ENCODE data around the gene GNPDA2.

GNPDA2 gene

DNA sequence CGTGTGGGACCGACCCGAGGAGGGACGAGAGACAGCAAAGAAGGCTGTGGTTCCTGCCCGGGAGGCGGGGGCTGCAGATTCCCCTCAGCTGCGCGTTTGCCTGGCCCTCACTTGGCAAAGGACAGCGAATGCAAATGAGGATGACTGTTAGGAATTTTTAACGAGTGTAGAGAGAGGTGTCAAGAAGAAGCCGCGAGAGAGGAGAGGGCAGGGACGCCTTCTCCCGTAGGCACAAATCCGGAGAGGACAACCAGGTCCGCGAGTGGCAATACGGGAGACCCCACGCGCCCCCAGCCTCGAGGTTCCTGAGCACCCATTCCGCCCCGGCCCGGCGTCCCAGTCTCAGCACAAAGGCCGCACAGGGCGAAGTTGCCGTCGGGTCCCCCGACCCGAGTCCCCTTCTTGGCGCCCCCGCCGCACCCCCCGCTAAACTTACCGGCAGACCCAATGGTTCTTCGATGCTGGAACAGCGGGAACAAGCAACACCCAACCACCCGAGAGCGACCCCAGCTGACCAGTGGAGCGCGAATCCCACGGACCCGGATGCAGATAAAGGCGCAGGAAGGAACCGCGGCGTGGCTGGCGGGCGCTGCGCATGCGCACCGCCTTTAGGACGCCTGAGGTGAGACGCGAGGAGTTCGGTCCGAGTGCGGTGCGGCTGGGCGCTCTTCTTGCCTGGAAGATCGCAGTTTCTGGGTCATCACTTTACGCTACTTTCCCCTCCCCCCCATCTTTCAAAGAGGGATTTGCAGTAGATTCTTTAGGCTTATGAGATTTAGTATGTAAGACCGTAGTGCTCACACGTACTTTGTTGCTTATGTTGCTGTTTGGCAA, at the start of gene GNPDA2:
Gene GNPDA2 (minus strand): TSS at position 519 of the 834 bp plus-strand sequence. CDS start 4,349 bp downstream, outside the sequence.
- peak; percentile 34; the same call in 1 of the 2 replicates for TF ChIP-seq ZFX (IDR thresholded peaks at IDR 0.05)
- TF ChIP-seq, protein P1, sequence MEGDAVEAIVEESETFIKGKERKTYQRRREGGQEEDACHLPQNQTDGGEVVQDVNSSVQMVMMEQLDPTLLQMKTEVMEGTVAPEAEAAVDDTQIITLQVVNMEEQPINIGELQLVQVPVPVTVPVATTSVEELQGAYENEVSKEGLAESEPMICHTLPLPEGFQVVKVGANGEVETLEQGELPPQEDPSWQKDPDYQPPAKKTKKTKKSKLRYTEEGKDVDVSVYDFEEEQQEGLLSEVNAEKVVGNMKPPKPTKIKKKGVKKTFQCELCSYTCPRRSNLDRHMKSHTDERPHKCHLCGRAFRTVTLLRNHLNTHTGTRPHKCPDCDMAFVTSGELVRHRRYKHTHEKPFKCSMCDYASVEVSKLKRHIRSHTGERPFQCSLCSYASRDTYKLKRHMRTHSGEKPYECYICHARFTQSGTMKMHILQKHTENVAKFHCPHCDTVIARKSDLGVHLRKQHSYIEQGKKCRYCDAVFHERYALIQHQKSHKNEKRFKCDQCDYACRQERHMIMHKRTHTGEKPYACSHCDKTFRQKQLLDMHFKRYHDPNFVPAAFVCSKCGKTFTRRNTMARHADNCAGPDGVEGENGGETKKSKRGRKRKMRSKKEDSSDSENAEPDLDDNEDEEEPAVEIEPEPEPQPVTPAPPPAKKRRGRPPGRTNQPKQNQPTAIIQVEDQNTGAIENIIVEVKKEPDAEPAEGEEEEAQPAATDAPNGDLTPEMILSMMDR (conservative IDR thresholded peaks at IDR 0.05), result peak; percentile 15; the same call in 1 of the 2 replicates
- peak within 1 kb of the TSS; percentile 84 for H3K27ac ChIP-seq

DNA sequence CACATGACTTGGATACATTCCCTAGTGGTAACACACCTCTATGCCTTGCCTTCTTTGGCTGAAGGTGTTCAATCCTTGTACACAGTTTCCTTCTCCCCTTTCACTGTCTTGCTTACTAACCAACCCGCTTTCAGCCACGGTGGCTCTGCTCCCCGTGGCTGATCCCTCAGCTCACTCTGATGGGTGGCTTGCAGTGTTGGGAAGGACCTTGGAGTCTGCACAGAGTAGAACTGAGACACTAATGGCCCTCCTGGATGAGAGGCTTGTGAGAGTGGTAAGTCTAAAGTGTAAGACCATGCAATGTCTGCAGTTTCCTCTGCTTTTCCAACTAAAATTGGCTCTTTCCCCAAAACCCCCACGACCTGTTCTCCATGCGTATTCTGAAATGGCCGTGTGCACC, 46.0 kb upstream of the GNPDA2 start:
- peak overlapping the region; percentile 23; the same call in 1 of the 2 replicates for H3K27ac ChIP-seq
- no peak for TF ChIP-seq ZFX (IDR thresholded peaks at IDR 0.05)
- TF ChIP-seq, protein P1 (conservative IDR thresholded peaks at IDR 0.05), result no peak

DNA sequence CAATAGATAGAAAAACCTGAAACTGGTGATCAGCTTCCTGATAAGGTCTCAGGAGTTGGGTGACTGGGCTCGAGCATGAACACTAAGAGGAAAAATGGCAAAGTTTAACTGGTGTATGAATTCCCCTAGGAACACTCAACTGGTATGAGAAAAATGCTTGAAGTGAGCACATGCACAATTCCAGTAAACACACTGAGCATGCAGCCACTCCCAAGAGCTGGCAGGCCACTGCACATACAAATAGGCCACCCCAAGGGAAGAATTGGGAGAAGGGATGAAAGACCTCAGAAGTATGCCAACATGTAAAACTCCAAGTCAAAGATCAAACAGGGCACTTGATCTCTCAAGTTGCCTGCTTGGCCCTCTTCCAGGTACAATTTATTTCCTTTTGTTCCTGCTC, 45.4 kb upstream of the GNPDA2 start:
- TF ChIP-seq, protein P1 (conservative IDR thresholded peaks at IDR 0.05), result no peak
- TF ChIP-seq ZFX (IDR thresholded peaks at IDR 0.05), result no peak
- no peak overlapping the region for H3K27ac ChIP-seq

DNA sequence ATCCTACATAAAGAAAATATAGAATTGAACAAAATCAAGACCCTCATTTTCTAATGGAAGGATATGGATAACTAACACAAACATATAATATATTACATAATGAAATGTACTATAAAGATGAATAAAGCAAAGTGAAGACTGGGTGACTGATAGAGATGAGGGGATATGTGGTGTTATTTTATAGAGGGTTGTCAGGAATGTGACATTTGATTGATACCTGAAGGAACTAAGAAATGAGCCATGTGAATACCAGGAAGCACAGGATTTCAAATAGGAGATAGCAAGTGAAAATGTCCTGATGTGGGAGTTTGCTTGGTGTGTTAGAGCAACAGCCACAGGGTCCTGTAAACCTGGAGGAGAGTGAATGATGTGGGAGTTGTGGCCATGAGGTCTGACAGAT, 40.1 kb upstream of the GNPDA2 start:
- H3K27ac ChIP-seq, result no peak overlapping the region
- TF ChIP-seq, protein P1 (conservative IDR thresholded peaks at IDR 0.05), result no peak
- no peak for TF ChIP-seq ZFX (IDR thresholded peaks at IDR 0.05)

DNA sequence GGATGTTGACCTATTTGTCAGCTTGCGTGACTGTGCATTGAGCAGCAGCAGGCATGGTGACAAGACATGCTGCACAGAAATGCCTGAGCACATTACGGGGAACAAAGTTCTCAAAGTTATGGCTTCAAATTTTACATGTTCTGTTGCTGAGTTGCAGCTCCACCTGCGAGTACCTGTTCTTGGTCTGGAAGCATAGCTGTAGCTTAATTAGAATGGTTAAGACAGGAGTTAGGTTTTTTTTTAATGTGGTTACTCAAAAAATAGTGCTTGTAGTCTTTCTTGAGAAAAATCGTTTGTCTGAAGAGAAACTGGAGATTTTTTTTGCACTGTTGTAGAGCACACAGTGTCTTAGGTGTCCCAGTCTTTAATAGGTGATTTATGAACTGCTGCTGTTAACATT, 38.8 kb upstream of the GNPDA2 start:
- no peak overlapping the region for H3K27ac ChIP-seq

DNA sequence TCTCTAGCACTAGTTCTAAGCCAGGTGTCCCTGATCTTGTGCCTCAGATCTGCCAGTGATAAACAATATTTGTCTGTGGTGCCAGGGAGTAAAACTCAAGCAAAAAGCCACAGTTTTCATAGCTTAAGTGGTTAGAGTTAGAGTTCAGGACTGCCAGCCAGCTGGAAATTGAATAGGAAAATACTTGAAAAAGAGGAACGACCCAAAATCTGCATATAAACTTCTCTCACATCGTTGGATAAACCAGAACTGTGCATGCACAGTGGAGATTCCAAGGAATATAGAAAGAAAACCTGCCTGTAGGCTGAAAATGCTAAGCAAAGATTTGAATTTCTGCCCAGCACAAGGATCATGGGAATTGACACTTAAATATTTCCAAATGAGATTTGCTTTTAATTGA, 35.0 kb upstream of the GNPDA2 start:
- H3K27ac ChIP-seq, result no peak overlapping the region
- TF ChIP-seq ZFX (IDR thresholded peaks at IDR 0.05), result no peak
- TF ChIP-seq, protein P1 (conservative IDR thresholded peaks at IDR 0.05), result no peak

More for the DNA sequence above, 38.8 kb upstream of the GNPDA2 start:
- no peak for TF ChIP-seq ZFX (IDR thresholded peaks at IDR 0.05)
- TF ChIP-seq, protein P1 (conservative IDR thresholded peaks at IDR 0.05), result no peak

DNA sequence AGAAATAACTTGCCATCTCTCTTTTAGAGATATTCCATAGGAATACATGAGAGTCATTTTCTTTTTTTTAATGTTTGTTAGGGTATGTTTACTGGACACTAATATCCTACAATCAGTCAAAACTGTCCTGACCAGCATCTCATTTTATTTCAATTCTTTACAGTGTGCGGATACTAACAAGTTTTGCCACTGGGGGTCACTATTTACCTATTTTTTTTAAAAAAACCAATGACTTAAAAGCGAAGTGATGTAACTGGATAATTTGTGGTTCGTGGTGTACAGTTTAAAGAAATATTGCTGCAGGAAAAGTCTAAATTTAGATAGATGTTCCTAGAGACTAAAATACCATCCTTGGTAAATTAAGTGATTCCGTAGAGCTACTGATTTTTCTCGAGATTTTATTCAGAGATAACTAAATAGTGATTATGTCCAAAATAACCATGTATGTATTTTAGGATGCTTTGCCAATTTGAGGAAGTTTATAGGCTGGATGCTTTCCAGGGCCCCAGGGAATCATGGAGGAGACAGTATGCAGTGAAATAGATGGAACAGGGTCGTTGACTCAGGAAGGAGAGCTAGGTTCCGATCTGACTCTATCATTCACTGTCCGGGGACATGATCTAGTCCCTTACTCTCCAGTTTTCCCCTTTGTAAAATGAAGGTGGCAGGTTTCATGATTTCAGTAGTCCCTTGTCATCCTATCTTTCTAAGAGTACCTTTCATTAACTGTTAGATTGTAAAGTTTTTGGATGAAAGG, 34.0 kb upstream of the GNPDA2 start:
- TF ChIP-seq ZFX (IDR thresholded peaks at IDR 0.05), result no peak
- TF ChIP-seq, protein P1 (conservative IDR thresholded peaks at IDR 0.05), result peak; percentile 61
- no peak overlapping the region for H3K27ac ChIP-seq
